Astrocyte (in vitro differentiated cells and primary cell): ENCODE results near the gene COL15A1.

Source experiments
- EZH2 ChIP-seq: IDR thresholded peaks from 2 replicates; pipeline ENCODE4 v1.6.1; 2012; ENCODE audit warnings: mild to moderate bottlenecking, low read length, inconsistent platforms; ENCODE audit not compliant: insufficient read depth
- TF ChIP-seq, protein P1 (sequence below): IDR thresholded peaks from 2 replicates; pipeline ENCODE4 v1.5.1; 2011; ENCODE audit warnings: low read depth, mild to moderate bottlenecking, inconsistent platforms, low read length, moderate library complexity; ENCODE audit not compliant: insufficient read depth

DNA sequence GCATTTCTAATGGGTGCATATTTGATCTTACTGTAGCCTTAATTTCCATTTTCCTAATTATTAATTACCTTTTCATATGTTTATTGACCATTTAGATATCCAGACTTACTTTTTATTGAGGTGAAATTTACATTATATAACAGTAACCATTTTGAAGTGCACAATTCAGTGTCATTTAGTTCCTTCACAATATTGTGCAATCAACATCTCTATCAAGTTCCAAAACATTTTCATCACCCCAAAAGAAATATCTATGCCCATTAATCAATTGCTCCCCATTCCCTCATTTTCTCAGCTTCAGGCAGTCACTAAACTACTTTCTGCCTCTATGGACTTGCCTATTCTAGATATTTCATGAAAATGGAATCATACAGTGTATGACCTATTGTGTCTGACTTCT, 5.9 kb downstream of the COL15A1 start:
- TF ChIP-seq, protein P1, sequence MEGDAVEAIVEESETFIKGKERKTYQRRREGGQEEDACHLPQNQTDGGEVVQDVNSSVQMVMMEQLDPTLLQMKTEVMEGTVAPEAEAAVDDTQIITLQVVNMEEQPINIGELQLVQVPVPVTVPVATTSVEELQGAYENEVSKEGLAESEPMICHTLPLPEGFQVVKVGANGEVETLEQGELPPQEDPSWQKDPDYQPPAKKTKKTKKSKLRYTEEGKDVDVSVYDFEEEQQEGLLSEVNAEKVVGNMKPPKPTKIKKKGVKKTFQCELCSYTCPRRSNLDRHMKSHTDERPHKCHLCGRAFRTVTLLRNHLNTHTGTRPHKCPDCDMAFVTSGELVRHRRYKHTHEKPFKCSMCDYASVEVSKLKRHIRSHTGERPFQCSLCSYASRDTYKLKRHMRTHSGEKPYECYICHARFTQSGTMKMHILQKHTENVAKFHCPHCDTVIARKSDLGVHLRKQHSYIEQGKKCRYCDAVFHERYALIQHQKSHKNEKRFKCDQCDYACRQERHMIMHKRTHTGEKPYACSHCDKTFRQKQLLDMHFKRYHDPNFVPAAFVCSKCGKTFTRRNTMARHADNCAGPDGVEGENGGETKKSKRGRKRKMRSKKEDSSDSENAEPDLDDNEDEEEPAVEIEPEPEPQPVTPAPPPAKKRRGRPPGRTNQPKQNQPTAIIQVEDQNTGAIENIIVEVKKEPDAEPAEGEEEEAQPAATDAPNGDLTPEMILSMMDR: no peak
- no peak for TF ChIP-seq EZH2
